ENCODE data around the gene TDRD10.

DNA sequence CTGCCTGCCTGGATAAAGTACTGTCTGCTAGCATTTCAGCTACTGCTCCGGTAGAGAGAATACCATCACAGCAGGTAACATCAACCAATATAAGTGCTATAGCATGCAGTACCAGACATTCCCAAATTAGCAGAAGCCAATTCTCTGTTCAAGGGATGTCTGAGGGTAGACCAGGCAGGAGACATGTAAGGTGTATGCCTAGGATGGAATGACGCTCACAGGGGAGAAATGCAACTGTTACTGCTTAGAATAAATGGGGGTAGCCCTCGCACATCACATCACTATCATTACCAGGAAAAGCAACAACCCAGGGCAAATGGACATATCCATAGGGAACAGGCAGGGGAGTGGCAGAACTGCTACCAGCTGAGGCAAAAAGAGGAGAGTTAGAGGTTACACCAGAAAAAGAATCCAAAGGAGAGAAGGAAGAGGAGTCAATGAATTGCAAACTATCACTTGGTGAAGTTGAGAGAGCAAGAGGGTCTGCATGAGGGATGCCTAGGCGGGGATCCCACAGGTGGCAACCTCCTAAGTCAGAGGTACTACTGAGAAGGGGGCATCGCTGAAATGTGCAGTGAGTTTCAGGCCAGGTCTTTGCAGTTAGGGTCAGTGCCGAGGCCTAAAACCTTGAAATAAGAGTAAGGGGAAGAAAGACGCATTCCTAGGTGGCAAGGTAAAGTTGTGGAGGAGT, 55.4 kb downstream of the TDRD10 start:
- TF ChIP-seq CTCF (IDR thresholded peaks at IDR 0.05) = no peak
- TF ChIP-seq POLR2A (IDR thresholded peaks at IDR 0.05) = no peak

Measured in body of pancreas (tissue), 4 donors.